Fibroblast of skin of left biceps (primary cell): ENCODE measurements around the gene PLA2G4B.

Experiments
- DNase-seq, 2 experiments: peaks; one replicate each; pipeline ENCODE4 v3.0.0-alpha.2; 2013; ENCODE audit warnings: low read depth in 2 of 2

The PLA2G4B gene

GRCh38 chr15:41885841-41886240 lies 47.2 kb downstream of the PLA2G4B start:
- no peak for DNase-seq

GRCh38 chr15:41886741-41887140 lies 48.1 kb downstream of the PLA2G4B start:
- DNase-seq, result no peak

DNA sequence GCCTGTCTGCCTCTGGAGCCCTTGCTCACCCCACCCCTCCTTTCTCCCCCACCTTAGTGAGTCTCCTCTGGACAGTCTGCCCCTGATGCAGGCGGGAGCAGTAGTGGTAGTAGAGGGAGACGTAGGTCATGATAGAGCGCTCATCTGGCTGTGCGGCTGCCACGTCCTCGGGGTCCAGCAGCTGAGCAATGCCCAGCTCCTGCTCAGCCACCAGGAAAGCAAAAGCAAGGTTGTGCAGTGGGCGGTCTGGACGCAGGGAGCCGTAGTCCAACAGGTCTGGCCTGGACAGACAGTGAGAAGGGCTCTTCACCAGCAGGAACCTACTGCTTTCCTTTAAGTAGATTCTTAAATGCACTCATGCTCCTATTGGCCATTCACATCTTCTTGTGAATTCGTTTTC lies 48.5 kb downstream of the PLA2G4B start:
- DNase-seq, result no peak

- DNase-seq, result no peak
Observed at GRCh38 chr15:41887893-41888292, 49.2 kb downstream of the PLA2G4B start.

- DNase-seq, result no peak
Observed at GRCh38 chr15:41888662-41889253, 50.1 kb downstream of the PLA2G4B start.

- DNase-seq, result no peak
Observed at GRCh38 chr15:41890050-41890690, 51.5 kb downstream of the PLA2G4B start.

DNA sequence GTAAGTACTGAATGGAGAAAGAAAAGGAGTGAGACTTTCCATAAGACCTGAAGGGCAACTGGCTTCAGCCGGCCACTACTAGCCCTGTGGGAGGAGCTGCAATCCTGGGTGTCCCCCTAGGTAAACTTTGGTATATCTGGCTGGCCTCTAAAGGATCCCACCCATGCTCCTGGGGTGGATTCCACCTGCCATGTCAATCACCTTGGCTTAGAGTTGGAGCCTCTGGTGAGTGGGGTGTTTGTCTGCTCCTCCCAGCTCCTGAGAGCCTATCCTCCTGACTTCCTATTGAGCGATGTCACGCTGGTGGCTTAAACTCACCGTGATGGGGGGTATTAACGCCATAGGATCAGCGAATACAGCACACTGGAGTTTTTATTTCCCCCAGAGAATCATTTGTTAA lies 52.6 kb downstream of the PLA2G4B start:
- no peak for DNase-seq

- DNase-seq, result no peak
Observed at GRCh38 chr15:41891946-41892345, 53.3 kb downstream of the PLA2G4B start.

- no peak for DNase-seq
Observed at GRCh38 chr15:41892621-41893421, 54.2 kb downstream of the PLA2G4B start.

DNA sequence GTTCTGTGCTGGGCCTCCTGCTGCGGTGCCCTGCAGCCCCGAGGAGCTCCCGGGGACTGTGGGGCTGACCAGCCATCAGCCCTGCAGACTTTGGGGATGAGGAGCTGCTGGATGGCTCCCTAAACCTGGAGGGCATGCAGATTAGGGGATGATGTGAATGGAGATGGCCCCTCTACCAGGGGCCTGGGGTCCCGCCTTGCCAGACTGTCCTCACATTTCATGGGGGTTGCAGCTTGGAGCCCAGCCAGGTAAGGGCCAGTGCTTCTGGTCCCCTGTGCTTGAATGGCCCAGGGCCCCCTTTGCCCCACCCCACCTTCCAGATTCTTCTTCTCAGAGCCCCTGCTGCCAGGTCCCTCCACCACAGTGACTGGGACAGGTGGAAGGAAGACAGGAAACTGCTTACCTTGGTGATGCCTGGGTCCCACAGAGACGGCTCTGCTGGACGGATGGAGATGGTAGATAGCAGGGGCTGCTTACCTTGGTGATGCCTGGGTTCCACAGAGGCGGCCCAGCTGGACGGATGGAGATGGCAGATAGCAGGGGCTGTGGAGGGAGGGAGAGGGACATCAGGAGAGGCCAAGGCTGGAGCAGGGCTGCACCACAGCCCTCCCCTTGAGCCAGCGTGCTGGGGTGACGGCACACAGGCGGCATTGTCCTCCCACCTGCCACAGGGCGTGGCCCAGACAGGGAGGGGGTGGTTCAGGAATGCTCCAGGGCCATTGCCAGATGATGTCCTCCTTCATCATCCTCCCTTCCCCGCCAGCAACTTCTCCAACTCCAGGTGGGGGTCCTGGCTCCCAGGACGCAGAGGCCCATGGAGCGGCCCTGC lies 55.0 kb downstream of the PLA2G4B start, which contains the start of gene SPTBN5:
Gene SPTBN5 (minus strand): TSS at position 632 of the 829 bp plus-strand sequence. CDS start 556 bp downstream, at position 76.
- DNase-seq, result no peak

DNA sequence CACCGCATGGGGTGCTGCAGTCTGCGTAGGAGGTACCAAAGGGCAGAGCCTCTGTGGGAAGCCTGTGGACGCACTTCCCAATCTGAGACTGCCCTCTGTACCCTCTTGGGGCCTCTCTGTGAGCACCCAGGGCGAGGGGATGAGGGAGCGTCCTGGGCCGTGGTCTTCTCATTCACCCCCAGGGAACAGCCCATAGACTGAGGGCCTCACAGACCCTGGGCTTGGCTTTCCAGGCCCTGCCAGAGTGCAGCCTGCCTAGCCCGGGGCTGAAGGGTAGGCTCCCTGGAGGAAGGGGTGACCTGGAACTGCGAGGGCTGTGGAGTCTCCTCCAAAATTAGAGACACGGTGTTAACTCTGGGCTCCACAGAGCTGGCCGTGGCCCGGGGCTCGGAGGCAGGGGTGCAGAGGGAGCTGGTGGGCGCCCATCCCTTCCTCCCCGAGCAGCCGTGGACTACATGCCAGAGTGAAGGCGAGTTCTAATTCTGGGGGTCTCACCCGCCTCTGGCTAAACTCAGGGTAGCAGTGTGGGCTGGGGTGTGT lies 55.7 kb downstream of the PLA2G4B start:
- DNase-seq, result no peak

- DNase-seq, result peak in 1 of 2 experiments; percentile 30
Observed at GRCh38 chr15:41894791-41895463, 56.3 kb downstream of the PLA2G4B start.

DNA sequence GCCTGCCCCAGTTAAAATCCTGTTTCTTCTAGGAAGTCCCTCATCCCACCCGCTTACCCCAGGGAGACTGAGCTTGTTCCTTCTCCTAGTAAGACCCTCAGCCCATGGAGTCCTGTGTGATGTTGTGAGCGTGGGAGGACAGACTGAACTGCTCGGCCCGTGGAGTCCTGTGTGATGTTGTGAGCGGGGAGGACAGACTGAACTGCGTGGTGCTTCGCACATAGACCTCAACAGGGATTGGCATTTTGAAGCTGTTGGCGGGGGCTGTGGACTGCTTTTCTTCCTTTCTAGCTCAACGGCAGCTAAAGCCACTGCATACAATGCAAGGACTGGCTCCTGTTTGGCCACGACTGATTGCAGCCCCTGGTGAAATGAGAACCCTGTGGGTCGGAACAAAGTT lies 56.8 kb downstream of the PLA2G4B start:
- no peak for DNase-seq

DNA sequence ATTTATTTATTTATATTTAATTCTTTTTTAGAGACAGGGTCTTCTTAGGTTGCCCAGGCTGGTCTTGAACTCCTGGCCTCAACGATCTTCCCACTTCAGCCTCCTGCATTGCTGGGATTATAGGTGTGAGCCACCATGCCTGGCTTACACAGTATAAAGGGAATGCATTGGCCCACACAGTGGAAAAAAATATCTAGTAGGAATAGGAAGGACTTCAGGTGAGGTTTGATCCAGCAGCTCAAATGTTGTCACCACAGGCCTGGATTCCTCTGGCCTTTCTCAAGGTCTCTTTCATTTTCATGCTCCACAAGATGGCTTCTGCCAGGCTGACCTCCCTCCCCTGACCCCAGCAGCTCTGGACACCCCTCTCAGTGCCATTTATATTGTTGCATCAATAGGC lies 57.3 kb downstream of the PLA2G4B start:
- DNase-seq, result no peak

- no peak for DNase-seq
Observed at GRCh38 chr15:41896566-41896965, 57.9 kb downstream of the PLA2G4B start.

- no peak for DNase-seq
Observed at GRCh38 chr15:41897363-41897799, 58.7 kb downstream of the PLA2G4B start.
